GM12878 (cell line): ENCODE data around the gene FNTB.

ENCODE experiments used
- CHD4 ChIP-seq: fragments of 200-600 bp; sonication (generic); IDR thresholded peaks from 2 replicates; pipeline ENCODE4 v1.6.1; 2016; ENCODE audit warnings: mild to moderate bottlenecking
- FOXK2 ChIP-seq: fragments of 450-650 bp; IDR thresholded peaks from 2 replicates; pipeline ENCODE4 v1.6.1; 2017; ENCODE audit warnings: mild to moderate bottlenecking, moderate library complexity
- NFYB ChIP-seq: IDR thresholded peaks from 2 replicates; pipeline ENCODE4 v1.6.1; 2011; ENCODE audit warnings: low read depth, mild to moderate bottlenecking, low read length, improper control_type of control experiment, moderate library complexity; ENCODE audit not compliant: insufficient read depth
- RCOR1 ChIP-seq: conservative IDR thresholded peaks from 2 replicates; pipeline ENCODE4 v1.6.1; 2012; ENCODE audit warnings: low read depth, low read length, improper control_type of control experiment
- SMAD1 ChIP-seq: fragments of 450-650 bp; IDR thresholded peaks from 2 replicates; pipeline ENCODE4 v1.6.1; 2018; ENCODE audit warnings: mild to moderate bottlenecking, low read depth; ENCODE audit not compliant: partially characterized antibody
- SREBF2 ChIP-seq: IDR thresholded peaks from 2 replicates; pipeline ENCODE4 v1.6.1; 2012; ENCODE audit warnings: mild to moderate bottlenecking, low read length
- YBX1 ChIP-seq: fragments of 450-650 bp; IDR thresholded peaks from 2 replicates; pipeline ENCODE4 v1.6.1; 2016; ENCODE audit warnings: antibody characterized with exemption
- ZNF274 ChIP-seq: IDR thresholded peaks from one replicate; pipeline ENCODE4 v1.8.0; 2011; ENCODE audit not compliant: insufficient read length, insufficient read depth
- ZNF384 ChIP-seq: IDR thresholded peaks from 2 replicates; pipeline ENCODE4 v1.6.1; 2012; ENCODE audit warnings: low read depth, mild to moderate bottlenecking, low read length, improper control_type of control experiment, borderline replicate concordance
- ZZZ3 ChIP-seq: IDR thresholded peaks from 2 replicates; pipeline ENCODE4 v1.6.1; 2011; ENCODE audit warnings: low read depth; ENCODE audit not compliant: control insufficient read depth, insufficient read length
- TF ChIP-seq, protein P1 (sequence below), 3 experiments: IDR thresholded peaks in 2 of 3; conservative IDR thresholded peaks in 1 of 3; 2 replicates each; pipeline ENCODE4 v1.5.1; 2011; ENCODE audit warnings: low read depth in 3 of 3, low read length in 3 of 3, mild to moderate bottlenecking in 3 of 3, control low read depth in 2 of 3, moderate library complexity in 2 of 3, inconsistent platforms in 1 of 3, mixed read lengths in 1 of 3; ENCODE audit not compliant: control insufficient read depth in 2 of 3, insufficient read depth in 1 of 3; ENCODE audit errors: extremely low read depth in 1 of 3
- TF ChIP-seq, protein P2 (sequence below): IDR thresholded peaks from 2 replicates; pipeline ENCODE4 v1.6.1; 2011; ENCODE audit warnings: low read depth, mild to moderate bottlenecking, low read length, moderate library complexity, borderline replicate concordance; ENCODE audit errors: extremely low read depth

DNA sequence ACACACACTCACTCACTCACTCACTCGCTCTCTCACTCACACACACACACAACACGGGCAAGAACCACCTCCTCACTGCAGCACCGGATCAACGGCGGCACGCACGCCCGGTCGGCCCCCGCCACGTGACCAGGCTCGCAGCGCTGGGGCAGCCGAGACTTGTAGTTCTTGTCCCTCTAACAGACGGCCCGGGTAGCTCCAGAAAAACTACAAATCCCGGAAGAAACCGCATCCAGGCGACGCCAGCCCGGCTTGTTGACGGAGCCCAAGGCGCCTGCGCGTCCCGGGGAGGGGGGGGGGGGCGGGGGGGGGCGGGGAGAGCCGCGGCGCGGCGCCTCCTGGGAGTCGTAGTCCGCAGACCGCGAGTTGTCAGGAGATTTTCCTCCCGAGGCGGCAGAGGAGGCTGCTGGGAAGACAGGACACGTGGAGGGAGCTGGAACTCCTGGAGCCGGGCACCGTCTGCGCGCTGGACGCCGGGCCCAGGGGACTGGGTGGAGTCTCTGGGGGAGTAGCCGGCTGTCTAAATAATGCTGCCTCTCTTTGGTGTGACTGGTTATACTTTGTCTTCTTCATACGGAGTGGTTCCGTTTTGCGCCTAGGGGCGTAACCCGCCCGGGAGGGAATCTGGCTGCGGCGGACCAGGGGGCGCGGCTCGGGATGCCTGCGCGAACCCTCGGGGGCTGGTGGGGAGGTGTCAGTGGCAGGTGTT lies 115.9 kb downstream of the FNTB start, which contains the start of gene MAX:
- TF ChIP-seq, protein P1, sequence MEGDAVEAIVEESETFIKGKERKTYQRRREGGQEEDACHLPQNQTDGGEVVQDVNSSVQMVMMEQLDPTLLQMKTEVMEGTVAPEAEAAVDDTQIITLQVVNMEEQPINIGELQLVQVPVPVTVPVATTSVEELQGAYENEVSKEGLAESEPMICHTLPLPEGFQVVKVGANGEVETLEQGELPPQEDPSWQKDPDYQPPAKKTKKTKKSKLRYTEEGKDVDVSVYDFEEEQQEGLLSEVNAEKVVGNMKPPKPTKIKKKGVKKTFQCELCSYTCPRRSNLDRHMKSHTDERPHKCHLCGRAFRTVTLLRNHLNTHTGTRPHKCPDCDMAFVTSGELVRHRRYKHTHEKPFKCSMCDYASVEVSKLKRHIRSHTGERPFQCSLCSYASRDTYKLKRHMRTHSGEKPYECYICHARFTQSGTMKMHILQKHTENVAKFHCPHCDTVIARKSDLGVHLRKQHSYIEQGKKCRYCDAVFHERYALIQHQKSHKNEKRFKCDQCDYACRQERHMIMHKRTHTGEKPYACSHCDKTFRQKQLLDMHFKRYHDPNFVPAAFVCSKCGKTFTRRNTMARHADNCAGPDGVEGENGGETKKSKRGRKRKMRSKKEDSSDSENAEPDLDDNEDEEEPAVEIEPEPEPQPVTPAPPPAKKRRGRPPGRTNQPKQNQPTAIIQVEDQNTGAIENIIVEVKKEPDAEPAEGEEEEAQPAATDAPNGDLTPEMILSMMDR (IDR thresholded peaks at IDR 0.05 in 2 of 3, conservative IDR thresholded peaks at IDR 0.05 in 1 of 3; ENCODE audit: control insufficient read depth in 2 of 3, extremely low read depth in 1 of 3, insufficient read depth in 1 of 3, low read depth in 3 of 3, low read length in 3 of 3), result no peak
- TF ChIP-seq ZZZ3, result no peak
- TF ChIP-seq YBX1, result no peak
- peak; percentile 82 for TF ChIP-seq FOXK2
- TF ChIP-seq CHD4, result no peak
- no peak for TF ChIP-seq NFYB
- no peak for TF ChIP-seq ZNF274
- no peak for TF ChIP-seq RCOR1
- TF ChIP-seq, protein P2, sequence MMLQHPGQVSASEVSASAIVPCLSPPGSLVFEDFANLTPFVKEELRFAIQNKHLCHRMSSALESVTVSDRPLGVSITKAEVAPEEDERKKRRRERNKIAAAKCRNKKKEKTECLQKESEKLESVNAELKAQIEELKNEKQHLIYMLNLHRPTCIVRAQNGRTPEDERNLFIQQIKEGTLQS, result peak; percentile 97
- no peak for TF ChIP-seq SMAD1
- TF ChIP-seq SREBF2, result no peak
- TF ChIP-seq ZNF384, result no peak
